OCI-LY3 (cell line): ENCODE measurements around the gene SLC20A1.
"Not testable (repeated sequence)": the region's sequence is repeated elsewhere in the genome, so short reads cannot be mapped to it uniquely, and the experiment has no call there.

Experiments used
- H2AFZ ChIP-seq: fragments of 200-600, 300-600 bp; shearing (Covaris generic); 2 replicates; pipeline ENCODE4 v1.6.0; 2014; ENCODE audit warnings: antibody characterized with exemption, low read depth, low read length
- H3K27ac ChIP-seq: fragments of 200-600, 300-600 bp; sonication (generic); 2 replicates; pipeline ENCODE4 v1.5.1; 2014; ENCODE audit warnings: mild to moderate bottlenecking, low read length, moderate library complexity, mixed read lengths
- H3K27me3 ChIP-seq: fragments of 200-600, 300-600 bp; sonication (generic); 2 replicates; pipeline ENCODE4 v1.6.1; 2014; ENCODE audit warnings: low read depth, low read length, mixed read lengths
- H3K36me3 ChIP-seq: fragments of 200-600, 300-600 bp; sonication (generic); replicated peaks from 2 replicates; pipeline ENCODE3; 2014; ENCODE audit warnings: low read depth, low read length, mixed read lengths
- H3K4me1 ChIP-seq: fragments of 300-600, 200-600 bp; sonication (generic); 2 replicates; pipeline ENCODE4 v1.6.1; 2014; ENCODE audit warnings: low read length, mixed read lengths
- H3K4me2 ChIP-seq: fragments of 200-600, 300-600 bp; sonication (generic); 2 replicates; pipeline ENCODE4 v1.6.1; 2014; ENCODE audit warnings: low read length, mixed read lengths
- H3K4me3 ChIP-seq: fragments of 300-600, 200-600 bp; sonication (generic); 2 replicates; pipeline ENCODE4 v1.5.1; 2014; ENCODE audit warnings: antibody characterized with exemption, mild to moderate bottlenecking, low read length, moderate library complexity
- H3K79me2 ChIP-seq: fragments of 300-600, 200-600 bp; shearing (Covaris generic); 2 replicates; pipeline ENCODE4 v1.6.1; 2014; ENCODE audit warnings: mild to moderate bottlenecking, low read length, mixed read lengths
- H3K9ac ChIP-seq: fragments of 300-600, 200-600 bp; shearing (Covaris generic); 2 replicates; pipeline ENCODE4 v1.6.0; 2014; ENCODE audit warnings: mild to moderate bottlenecking, low read length, moderate library complexity
- H3K9me3 ChIP-seq: fragments of 200-600, 300-600 bp; shearing (Covaris generic); 2 replicates; pipeline ENCODE4 v1.6.1; 2014; ENCODE audit warnings: low read length, mixed read lengths; ENCODE audit not compliant: insufficient read depth
- H4K20me1 ChIP-seq: fragments of 200-600, 300-600 bp; sonication (generic); 2 replicates; pipeline ENCODE4 v1.6.1; 2016; ENCODE audit warnings: low read length, mixed read lengths; ENCODE audit not compliant: insufficient read depth
- CTCF ChIP-seq: fragments of 200-600, 300-600 bp; sonication (generic); IDR thresholded peaks from 2 replicates; pipeline ENCODE4 v1.5.1; 2014; ENCODE audit warnings: antibody characterized with exemption, low read length, low read depth
- EZH2phosphoT487 ChIP-seq: fragments of 200-600 bp; shearing (Covaris generic); IDR thresholded peaks from 2 replicates; pipeline ENCODE4 v1.6.1; 2018; ENCODE audit warnings: antibody characterized with exemption, mixed run types, low read depth

SLC20A1 gene

DNA sequence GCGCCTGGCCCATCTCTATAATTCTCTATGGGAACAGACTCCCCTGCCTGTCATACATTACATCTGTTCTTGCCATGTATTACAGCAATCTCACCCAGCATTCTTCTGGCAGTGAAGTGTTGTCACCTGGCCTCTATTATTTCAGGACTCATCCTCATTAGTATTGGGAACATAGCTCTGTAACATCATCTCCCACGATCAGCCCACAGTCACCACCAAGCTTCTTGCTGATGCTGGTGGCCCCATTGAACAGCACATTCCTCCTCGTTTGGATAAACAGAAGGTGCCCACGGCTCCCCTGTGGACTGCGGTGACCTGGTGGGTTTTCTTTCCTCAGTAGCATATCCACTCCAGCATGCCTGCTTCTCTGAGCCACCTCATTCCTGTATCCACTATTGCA, 39.8 kb upstream of the SLC20A1 start:
- no peak overlapping the region for H3K9ac ChIP-seq
- no peaks in the 10 kb centered on the region for H3K79me2 ChIP-seq
- H3K4me1 ChIP-seq = no peaks in the 10 kb centered on the region
- H3K4me3 ChIP-seq = no peak overlapping the region
- no peaks in the 10 kb centered on the region for H4K20me1 ChIP-seq
- TF ChIP-seq CTCF = no peak
- no peak for TF ChIP-seq EZH2phosphoT487
- no peaks in the 10 kb centered on the region for H3K9me3 ChIP-seq
- no peaks in the 10 kb centered on the region for H3K27me3 ChIP-seq
- no peak overlapping the region for H2AFZ ChIP-seq
- no peak overlapping the region for H3K27ac ChIP-seq
- H3K4me2 ChIP-seq = no peak overlapping the region
- H3K36me3 ChIP-seq = no peaks in the 10 kb centered on the region

DNA sequence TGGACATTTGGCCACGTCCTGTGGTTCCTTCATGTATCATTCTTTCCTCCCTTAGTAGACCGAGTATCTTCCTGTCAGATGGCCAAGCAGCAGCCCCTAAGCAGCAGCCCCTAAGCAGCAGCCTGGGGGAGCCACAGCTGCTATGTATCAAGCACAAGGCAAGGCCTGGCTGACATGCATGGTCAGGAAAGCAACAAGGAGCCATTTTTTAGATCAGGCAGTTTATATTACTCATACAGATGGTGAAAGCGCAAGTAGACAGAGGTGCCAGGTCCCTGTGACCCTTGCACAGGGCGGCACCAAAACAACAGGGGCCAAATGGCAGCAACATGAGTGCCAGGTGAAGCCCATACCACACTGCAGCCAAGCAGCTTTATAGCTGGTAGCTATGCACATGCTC, 39.2 kb upstream of the SLC20A1 start:
- H3K79me2 ChIP-seq = no peaks in the 10 kb centered on the region
- no peak overlapping the region for H3K4me2 ChIP-seq
- H4K20me1 ChIP-seq = no peaks in the 10 kb centered on the region
- TF ChIP-seq EZH2phosphoT487 (no peak), CTCF (no peak)
- no peaks in the 10 kb centered on the region for H3K27me3 ChIP-seq
- H2AFZ ChIP-seq = no peak overlapping the region
- H3K4me1 ChIP-seq = no peaks in the 10 kb centered on the region
- H3K27ac ChIP-seq = no peak overlapping the region
- H3K4me3 ChIP-seq = no peak overlapping the region
- no peaks in the 10 kb centered on the region for H3K36me3 ChIP-seq
- no peak overlapping the region for H3K9ac ChIP-seq
- no peaks in the 10 kb centered on the region for H3K9me3 ChIP-seq

DNA sequence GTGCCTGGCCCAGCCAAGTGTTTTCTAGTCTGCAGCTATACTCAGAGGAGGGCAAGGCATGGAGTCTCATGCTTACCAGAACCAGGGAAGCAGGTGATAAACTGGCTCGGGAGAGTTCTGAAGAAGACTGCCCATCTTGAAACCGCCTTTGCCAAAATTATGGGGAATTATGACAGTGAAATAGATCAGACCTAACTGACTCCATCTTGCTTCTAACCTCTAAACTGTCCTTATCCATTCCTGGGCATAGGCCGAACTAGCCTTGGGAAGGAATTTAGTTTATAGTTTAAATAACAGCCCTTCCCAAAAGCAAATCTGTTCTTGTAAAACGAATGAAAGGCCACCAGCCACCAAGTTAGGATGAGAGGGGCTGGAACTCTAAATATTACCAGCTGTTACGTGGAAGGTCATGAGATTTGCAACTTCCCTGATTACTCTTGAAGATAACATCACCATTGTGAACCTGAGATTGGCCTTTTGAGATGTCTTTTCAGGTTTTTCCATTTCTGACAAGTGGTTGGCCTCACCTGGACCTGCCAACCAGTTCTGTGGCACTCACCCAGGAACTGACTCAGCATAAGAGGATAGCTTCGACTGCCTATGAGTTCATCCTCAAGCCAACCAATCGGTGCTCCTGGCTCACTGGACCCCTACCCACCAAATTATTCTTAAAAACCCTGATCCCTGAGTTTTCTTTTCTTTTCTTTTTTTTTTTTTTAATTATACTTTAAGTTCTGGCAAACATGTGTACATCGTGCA, 37.9 kb upstream of the SLC20A1 start:
- H3K4me2 ChIP-seq = no peak overlapping the region
- H3K4me3 ChIP-seq = no peak overlapping the region
- no peak overlapping the region for H3K9ac ChIP-seq
- no peaks in the 10 kb centered on the region for H4K20me1 ChIP-seq
- H3K9me3 ChIP-seq = no peaks in the 10 kb centered on the region
- no peaks in the 10 kb centered on the region for H3K4me1 ChIP-seq
- no peaks in the 10 kb centered on the region for H3K27me3 ChIP-seq
- no peak overlapping the region for H3K27ac ChIP-seq
- H3K79me2 ChIP-seq = no peaks in the 10 kb centered on the region
- no peak overlapping the region for H2AFZ ChIP-seq
- no peak for TF ChIP-seq EZH2phosphoT487
- TF ChIP-seq CTCF = no peak
- no peaks in the 10 kb centered on the region for H3K36me3 ChIP-seq

DNA sequence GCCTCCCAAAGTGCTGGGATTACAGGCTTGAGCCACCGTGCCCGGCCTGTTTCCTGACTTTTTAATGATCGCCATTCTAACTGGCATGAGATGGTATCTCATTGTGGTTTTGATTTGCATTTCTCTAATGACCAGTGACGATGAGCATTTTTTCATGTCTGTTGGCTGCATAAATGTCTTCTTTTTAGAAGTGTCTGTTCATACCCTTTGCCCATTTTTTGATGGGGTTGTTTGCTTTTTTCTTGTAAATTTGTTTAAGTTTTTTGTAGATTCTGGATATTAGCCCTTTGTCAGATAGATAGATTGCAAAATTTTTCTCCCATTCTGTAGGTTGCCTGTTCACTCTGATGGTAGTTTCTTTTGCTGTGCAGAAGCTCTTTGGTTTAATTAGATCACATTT, 36.4 kb upstream of the SLC20A1 start:
- not testable (repeated sequence) for H3K9ac ChIP-seq, H3K27me3 ChIP-seq, H3K79me2 ChIP-seq, H3K9me3 ChIP-seq, H3K4me2 ChIP-seq, H3K27ac ChIP-seq, H3K36me3 ChIP-seq, H2AFZ ChIP-seq, H4K20me1 ChIP-seq, H3K4me1 ChIP-seq, H3K4me3 ChIP-seq

DNA sequence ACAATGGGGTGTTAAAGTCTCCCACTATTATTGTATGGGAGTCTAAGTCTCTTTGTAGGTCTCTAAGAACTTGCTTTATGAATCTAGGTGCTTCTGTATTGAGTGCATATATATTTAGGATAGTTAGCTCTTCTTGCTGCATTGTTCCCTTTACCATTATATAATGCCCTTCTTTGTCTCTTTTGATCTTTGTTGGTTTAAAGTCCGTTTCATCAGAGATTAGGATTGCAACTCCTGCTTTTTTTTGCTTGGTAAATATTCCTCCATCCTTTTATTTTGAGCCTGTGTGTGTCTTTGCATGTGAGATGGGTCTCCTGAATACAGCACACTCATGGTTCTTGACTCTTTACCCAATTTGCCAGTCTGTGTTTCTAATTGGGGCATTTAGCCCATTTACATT, 33.5 kb upstream of the SLC20A1 start:
- H3K9ac ChIP-seq, H3K4me1 ChIP-seq, H3K9me3 ChIP-seq, H3K36me3 ChIP-seq, H2AFZ ChIP-seq, H3K4me3 ChIP-seq, H3K27me3 ChIP-seq, H3K79me2 ChIP-seq, H3K4me2 ChIP-seq, H4K20me1 ChIP-seq, H3K27ac ChIP-seq: not testable (repeated sequence)
